Stimulated activated CD4-positive, alpha-beta T cell treated with anti-CD3 and anti-CD28 coated beads, TNF-alpha, amount 100 ng/mL, for 4 hours (primary cell): Measurements from ENCODE around the gene C1orf52.

Source experiments
- DNase-seq, 3 experiments: peaks; one replicate each; pipeline ENCODE4 v3.0.0-alpha.2; 2020; ENCODE audit warnings: low read depth in 3 of 3

C1orf52 gene

DNA sequence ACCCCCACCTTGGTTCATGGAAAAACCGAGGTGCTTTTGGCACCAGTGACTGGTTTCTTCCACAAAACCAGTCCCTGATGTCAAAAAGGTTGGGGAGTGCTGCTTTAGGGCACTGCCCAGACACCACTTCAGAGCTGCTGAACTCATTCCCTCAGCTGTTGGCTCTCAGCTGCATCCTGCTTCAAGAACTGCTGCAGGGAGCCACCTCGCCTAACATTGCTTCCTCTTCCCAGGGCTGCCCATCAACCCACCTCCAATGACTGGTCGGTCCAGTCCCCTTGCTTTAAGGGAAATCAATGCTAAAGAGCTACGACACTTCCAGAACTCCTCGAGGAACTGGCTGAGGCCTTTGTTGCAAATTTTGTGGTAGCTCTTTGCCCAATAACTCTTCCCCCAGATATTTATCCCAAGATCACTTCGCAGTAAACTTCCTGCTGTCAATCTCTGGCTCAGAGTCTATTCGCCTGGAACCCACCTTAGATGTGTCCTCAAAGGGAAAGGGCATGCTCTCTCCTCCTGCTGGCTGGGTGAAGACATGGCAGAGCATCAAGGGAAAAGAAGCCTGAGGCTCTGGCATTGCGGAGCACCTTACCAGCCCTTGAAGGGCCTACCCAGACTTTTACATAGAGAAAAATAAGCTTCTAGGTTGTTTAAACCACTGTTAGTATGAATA, 29.0 kb downstream of the C1orf52 start:
- no peak for DNase-seq

DNA sequence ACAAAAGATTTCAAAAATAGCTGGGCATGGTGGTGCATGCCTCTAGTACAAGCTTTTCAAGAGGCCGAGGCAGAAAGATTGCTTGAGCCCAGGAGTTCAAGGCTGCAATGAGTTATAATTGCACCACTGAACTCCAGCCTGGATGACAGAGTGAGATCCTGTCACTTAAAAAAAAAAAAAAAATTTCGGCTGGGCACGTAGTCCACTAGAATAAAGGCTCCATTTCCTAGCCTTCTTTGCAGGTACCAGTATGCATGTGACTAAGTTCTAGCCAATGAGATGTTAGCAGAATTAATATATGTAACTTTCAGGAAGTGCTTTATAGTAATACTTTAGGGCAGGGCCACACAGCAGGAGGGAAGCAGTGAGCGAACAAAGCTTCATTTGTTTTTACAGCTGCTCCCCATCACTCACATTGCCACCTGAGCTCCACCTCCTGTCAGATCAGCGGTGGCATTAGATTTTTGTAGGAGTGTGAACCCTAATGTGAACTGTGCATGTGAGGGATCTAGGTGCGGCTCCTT, 29.8 kb downstream of the C1orf52 start:
- no peak for DNase-seq

DNA sequence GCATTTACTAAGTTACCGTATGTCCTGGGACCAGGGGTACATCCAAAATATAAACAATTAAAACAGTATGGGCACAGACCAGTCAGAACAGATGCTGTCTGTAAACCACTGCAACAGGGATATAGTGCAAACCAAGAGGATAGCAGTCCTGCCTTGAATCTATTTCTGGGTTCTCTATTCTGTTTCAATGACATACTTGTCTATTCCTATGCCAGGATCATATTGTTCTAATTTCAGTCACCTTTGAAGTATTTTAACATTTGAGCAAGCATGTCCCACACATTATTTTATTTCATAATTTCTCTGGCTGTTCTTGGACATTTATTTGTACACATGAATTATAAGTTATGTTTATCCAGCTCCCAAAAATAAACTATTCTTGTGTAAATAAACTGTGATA, 30.5 kb downstream of the C1orf52 start:
- no peak for DNase-seq

DNA sequence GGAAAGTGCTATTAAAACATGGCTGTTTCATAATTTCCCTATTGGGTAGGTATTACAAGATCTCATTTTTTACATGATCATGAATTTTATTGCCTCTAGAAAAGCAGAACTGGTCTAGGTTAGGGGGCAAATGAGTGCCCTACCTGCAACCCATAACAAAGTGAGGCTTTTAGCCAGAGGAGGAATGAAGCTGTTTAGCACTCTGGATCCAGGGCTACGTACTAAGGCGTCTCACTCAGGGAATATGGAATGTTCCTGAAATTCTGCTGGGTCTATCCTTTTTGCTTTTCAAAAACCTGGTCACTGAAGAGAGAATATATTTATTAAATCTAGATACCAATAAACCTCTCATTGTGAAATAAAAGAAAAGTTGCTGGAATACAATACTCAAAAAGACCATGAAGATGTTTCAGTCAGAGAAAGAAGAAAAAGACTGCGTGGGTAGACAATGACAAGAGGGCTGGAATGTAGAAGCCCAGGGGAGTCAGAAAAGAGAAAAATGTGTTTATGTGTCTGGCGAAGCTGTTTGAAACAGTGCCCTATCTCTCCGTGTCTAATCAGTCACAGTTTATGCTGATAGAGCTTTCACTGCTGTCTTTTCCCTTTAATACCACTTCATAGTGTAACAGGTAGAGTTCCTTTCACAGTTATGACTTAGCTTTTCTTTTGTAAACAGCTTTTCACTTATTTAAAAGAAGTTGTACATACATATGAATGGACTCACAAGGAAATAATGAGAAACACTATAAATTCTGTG, 33.7 kb downstream of the C1orf52 start:
- DNase-seq = no peak

DNA sequence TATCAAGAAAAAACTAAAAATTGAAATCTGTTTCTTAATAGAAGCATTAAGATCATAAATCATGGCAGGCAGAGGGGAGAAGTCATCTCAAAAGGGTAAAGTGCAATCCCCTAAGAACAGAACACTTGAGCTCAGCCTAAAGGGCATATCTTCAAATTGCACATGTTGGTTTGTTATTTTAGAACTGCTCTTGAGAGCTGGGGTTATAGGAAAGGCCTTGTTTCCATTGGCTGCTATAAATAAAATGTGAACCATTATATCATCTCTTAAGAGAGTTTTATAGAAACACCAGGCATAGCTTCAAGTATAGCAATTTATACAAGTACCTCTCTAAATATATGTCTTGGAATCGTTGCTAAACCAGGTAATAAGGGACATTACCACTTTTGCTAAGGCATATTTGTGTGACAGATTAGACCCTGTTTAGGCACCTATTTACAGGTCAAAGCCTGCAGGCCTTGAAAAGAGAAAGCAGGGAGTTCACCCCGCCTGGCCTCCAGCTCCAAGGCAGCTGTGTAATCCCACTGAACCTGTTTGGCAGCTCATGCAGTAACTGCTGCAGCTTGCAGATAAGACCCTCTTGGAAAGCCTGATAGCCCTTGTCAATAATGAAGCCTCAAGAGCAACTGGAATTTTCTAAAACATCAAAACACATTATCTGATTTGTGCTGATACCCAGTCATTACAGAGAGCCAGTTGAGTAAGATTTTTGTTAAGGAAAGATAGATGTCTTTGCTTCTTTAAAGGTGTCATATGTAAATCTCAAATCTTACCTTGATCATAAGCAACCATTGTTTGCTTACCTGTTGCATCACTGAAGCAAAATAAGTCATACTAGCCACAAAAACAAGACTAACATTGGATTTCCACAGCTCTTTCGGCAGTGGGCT, 34.5 kb downstream of the C1orf52 start:
- DNase-seq = no peak

DNA sequence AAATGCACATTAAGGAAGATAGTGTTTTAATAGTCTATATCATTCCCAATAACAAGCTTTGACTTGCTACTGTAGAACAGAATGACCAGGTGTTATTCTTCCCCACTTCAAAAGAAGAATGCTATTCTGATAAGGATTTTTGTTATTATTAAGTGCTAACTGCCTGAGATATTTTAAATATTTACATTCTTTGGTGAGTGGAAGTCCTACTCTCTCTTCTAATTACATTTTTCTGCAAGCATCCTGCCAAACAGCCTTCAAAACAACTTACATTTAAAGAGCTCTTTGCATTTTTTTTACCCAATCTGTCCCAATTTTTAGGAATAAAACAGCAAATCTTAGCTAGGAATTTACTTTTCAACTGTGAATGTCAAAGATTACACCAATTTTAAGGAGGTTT, 35.2 kb downstream of the C1orf52 start:
- no peak for DNase-seq

DNA sequence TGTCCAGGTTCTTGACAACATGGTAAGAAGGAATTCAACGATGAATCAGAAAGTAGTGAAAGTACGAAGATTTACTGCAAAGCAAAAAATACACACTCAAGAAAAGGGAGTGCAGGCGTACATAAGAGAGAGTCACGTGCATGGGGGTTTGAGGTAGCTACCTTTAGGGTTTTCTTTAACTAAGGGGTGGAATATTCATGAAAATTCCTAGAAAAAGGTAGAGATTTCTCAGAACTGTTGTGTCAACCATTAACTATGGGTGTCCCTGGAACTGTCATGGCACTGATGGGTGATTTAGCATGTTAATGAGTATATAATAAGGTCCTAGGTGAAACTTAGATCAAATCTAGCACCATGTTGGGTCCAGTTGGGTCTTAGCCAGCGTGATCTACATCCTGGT, 36.1 kb downstream of the C1orf52 start:
- no peak for DNase-seq

DNA sequence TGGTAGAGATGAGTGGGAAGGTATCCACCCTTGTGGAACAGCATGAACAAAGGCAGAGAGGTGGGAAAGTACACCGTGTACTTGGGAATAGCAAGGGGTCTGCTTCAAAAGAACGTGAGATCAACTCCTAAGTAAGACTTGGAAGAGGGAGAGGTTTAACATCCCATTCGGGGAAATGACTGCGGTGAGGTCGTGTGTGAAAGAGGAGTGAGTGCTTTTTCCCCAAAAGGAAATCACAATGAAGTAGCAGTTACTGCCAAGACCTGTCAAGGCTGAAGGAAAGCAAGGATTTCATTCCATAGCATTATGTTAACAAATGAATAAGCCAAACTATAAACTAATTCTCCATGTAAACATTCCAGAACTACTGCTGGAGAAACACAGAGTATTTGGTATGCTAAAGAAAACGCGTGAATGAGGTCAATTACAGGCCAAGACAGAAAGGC, 38.7 kb downstream of the C1orf52 start:
- DNase-seq = no peak

DNA sequence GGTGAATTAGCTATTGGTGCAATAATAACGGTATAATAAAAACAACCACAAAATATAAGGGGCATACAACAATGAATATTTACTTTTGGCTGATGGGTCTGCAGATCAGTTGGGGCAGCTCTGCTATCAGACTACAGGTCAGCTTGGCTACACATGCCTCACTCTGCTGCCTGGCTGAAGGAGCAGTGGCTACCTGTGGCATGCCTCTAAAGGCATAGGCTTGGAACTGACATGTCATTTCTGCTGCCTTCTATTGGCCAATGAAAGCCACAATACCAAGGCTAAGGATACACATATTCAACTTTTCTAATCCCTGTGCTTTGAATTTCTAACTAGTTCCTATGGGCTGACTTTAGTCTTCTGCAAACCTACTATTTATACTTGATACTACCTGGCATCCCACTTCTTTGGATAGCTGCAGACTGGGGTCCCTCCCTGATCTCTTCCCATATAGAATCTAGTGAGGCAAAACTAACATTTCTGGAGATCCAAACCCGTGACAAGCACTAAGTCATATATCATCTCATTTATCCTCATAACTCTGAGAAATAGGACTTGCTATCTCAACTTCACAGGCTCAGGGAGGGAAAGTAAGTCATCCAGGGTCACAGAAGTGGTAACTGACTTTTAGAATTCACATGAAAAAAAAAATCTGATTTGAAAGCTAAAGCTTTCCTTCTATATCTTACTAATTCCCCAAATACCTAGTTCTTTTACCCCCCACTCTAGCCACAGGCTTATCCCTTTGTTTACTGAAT, 39.4 kb downstream of the C1orf52 start:
- no peak for DNase-seq

DNA sequence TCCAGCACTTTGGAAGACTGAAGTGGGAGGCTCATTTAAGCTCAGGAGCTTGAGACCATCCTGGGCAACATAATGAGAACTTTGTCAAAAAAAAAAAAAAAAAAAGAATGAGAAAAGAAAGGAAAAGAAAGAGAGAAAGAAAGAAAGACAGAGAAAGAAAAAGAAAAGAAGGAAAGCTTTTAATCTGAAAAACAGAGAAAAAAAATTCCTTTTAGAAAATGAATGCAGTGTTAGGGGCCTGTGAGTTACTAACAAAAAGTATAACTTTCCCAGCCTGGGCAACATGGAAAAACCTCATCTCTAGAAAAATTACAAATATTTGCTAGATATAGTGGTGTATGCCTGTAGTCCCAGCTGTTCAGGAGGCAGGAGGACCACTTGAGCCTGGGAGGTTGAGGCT, 42.8 kb downstream of the C1orf52 start:
- no peak for DNase-seq

DNA sequence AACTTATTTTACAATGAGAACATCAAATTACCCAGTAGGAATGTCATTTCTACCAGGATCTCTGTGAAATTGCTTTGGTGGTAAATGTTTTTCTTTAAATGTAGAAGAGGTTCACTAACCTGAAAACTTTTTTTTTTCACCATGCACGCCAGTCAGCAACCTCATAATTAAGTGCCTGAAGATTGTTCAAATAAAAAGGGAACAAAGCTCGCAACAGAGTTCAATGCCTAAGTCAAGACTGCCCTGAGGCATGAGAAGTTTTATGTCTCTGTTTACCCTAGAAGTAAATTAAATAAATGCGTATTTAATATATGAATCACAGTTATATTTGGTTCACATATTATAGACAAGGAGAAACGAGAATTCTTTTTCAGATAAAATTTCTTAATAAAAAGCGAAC, 44.8 kb downstream of the C1orf52 start:
- no peak for DNase-seq

DNA sequence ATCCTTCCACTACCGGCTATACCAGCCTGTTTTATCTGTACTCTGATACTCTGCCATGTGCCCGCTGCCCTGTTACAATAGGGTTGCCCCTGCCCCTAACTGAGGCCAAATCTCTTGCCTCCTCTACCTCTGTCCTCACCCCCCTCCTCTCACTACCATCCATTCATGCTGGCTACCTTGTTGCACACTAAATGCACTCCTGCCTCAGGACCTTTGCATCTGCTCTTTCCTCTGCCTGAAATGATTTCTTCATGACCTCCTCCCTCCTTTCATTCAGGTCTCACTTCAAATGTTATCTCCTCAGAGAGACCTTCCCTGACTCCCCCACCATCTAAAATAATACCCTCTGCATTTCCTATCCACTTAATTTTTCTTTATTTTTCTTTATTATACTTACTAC, 51.0 kb downstream of the C1orf52 start:
- no peak for DNase-seq

DNA sequence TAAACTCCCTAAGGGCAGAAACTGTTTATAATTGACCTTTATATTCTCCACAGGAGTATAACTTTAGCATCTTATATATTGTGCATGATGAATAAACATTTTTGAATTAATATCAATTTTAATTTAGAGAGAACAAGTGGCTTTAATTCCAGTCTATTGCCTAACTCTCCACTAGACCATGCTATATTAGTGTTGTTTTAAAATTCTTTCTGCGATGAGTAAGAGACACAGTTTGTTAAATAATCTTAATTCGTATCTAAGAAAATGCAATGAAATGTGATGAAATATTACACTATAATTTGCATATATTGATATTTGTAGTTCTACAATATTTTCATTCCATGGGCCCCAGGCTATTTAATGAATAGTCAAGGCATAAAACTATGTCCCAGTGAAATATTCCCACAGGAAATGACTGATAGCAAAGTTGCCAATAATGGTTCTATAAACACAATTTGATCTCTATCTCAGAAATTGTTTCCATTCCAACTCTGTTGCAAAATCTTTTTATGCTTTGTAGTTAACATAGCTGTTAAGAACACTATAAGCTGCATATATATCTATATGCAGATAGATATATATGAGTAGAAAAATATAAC, 55.8 kb downstream of the C1orf52 start:
- no peak for DNase-seq

DNA sequence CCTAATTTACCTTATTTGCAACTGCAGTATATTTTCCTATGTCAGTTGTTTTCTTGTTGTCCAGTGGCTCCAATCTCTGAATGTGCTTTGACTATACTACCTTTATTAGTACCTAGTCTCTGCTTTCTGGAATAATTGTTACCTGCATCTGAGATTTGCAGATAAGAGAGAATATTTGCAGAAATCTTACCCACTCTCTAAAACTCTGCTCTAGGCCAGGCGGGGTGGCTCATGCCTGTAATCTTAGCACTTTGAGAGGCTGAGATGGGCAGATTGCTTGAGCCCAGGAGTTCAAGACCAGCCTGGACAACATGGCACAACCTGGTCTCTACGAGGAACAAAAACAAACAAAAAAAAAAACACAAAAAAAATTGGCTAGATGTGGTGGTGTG, 56.6 kb downstream of the C1orf52 start:
- DNase-seq = no peak

DNA sequence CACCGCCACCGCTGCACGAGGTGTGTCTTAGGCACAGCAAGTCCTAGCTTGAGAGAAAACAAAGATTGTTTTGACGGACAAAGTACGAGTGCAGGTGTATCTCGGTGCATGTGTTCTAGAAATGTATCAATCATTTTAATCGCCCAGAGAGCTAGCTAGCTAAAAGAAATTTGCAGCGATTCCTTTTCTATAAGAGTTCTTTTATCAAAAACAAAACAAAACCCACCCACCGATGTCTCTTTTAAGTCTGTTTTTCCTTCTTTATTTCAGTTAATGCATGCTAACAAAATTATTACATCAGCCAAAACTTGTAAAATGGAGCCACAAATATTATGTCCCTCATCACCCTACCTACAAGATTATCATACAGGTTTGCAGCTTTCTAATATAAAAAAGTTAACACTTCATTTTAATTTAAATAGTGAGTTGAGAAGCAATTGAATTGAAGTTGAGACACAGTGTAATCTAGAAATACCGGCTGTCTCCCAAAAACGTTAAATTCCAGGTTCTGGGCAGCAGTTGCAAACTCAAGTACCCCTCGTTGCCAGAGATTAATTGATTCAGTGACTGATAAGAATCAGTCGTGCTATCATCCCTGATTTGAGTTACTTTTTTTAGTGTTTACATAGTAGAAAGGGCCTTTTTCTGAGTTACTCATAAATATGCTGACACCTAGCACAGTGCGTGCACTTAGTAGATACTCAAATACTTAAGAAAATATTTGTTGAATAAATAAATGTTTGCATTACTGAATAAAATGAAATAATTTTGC, 57.2 kb downstream of the C1orf52 start:
- no peak for DNase-seq

DNA sequence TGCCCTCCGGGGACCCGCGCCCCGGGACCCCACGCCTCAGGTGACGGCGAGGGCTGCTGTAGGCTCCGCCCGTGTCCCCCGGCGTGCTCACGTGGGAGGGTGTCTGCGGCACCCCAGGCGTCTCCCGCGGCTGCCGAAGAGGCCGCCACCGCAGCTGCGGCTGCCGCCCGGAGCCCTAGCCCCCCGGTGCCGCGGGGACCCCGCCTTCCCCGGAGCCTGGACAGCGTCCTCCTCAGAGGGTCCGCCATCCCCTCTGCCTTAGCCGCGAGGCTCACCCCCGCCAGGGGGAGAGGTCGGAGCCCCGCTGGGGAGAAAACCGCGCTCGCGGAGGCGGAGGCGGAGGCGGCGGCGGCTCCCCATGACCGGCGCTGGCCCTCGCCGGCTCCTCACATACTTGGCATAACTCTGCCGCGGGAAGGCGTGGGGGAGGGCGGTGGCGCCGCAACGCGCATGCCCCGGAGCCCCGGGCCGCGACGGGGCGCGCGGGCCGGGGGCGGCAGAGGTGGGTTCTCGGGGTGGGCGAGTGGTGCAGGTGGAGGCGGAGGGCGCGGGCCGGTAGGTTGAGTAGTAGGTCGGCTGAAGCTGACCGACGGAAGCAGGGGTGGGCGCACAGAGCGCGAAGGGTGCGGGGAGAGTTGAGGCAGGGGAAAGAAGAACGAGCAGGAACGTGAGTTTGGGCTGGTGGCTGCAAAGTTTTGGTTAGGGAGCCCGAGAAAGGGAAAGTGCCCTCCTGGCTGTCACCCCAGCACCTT, 57.9 kb downstream of the C1orf52 start:
- peak; percentile 36 to 54 (median 46) for DNase-seq

DNA sequence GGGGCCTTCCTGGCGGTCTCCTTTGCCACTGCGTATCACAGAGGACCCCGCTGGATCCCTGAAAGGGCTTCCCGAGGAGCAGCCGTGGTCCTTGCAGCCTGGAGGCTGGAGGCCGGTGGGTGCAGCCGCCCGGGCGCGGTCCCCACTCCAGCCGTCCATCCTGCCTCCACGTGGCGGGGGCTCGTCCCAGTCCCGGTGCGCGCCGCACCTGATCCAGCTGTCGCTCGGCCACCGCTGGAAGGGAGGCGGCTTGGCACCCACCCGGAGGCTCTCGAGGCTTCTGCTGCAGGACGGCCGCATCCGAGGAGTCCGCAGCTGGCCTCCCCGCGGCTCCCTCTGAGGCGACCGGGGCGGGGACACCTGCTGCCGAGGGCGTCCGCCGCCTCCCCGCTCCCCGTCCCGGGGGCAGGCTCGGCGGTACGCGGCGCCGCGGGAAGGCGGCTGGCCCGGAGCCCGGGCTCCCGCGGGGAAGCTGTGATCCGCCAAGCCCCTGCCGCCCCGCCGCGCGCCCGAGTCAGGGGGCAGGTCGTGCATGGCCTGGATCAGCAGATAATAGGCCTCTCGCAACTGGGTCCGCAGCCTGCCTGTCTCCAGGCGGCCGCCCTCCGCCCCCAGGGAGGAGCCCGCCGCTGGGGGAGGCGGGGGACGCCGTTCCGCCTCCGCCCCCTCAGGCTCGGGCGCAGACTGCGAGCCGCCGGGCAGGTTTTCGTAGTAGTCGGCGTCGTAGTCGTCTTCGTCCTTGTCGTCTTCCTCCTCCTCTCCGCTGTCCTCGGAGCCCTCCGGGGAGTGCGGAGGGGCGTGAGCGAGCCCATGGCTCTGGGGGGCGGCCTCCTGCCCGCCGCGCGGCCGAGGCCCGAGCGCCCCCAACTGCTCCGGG, 58.8 kb downstream of the C1orf52 start, which contains the start of gene SYDE2:
Gene SYDE2, minus strand, starts transcription at position 554 of the 877 bp plus-strand sequence. Its CDS starts 20 bp downstream, at position 534.
- DNase-seq = peak; percentile 55 to 60 (median 57)
